Omental fat pad (tissue), 4 donors: ENCODE measurements around the gene CDH23. TPM values are rescaled to one million over a fixed set of nuclear protein-coding genes. Genes with fewer than 3 reads are reported as not detected.

Source experiments
- ATAC-seq: fragments of 150-250 bp; one replicate; pipeline ENCODE4 v1.9.1; 2016; ENCODE audit warnings: mild to moderate bottlenecking, moderate library complexity; ENCODE audit not compliant: low FRiP score
- DNase-seq: peaks from one replicate; pipeline ENCODE4 v3.0.0-alpha.2; 2019; ENCODE audit warnings: low spot score
- total RNA-seq, 4 donors: library from RNA; depleted of rRNA; stranded (reverse); fragments of >200 nt; gene quantifications; one replicate each; pipeline ENCODE4 v1.1.0, GENCODE V29; 2016
- TF ChIP-seq, protein P1 (sequence below), 3 donors: fragments of 450-650 bp; IDR thresholded peaks; one replicate each; pipeline ENCODE4 v1.5.1; 2016 to 2017; ENCODE audit warnings: antibody characterized with exemption in 3 of 3, mild to moderate bottlenecking in 3 of 3, moderate library complexity in 2 of 3

The CDH23 gene
- total RNA-seq, 4 donors from 2014 or later = 25.3 to 41.9 (median 34.4) TPM

DNA sequence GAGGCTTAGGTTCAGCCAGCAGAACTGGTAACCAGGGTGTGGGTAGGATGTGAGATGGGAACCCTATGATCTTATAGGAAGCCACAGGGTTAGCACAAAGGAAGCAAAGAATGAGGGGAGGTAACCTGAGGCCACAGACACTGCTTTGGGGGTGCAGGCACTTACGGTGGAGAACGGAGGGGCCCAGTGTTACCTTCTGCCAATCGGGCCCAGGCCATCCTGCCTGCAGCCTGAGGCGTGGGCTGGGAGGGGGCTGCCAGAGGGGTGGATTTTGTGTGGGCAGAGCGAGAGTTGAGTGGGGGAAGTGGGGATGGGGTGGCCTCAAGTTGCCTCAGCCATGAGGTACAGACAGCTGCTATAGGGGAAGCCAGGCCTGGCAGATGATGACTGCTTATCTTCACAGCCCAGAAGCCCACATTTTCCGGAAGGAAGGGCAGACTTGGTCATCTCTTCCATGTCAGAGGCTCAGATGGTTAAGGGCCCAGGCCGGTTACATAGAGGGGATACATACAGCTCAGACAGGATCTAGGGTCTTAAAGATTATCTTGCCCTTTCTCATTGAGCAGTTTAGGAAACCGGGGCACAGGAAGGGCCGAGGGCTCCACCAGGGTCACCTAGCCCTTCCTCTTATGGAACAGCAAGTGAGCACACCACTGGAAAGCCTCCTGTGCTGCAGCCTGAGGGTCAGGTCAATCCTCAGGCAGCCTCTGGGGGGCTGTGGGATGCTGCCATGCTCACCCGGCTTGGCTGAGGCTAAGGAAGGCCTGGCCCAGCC lies 401.0 kb downstream of the CDH23 start:
- TF ChIP-seq, protein P1, sequence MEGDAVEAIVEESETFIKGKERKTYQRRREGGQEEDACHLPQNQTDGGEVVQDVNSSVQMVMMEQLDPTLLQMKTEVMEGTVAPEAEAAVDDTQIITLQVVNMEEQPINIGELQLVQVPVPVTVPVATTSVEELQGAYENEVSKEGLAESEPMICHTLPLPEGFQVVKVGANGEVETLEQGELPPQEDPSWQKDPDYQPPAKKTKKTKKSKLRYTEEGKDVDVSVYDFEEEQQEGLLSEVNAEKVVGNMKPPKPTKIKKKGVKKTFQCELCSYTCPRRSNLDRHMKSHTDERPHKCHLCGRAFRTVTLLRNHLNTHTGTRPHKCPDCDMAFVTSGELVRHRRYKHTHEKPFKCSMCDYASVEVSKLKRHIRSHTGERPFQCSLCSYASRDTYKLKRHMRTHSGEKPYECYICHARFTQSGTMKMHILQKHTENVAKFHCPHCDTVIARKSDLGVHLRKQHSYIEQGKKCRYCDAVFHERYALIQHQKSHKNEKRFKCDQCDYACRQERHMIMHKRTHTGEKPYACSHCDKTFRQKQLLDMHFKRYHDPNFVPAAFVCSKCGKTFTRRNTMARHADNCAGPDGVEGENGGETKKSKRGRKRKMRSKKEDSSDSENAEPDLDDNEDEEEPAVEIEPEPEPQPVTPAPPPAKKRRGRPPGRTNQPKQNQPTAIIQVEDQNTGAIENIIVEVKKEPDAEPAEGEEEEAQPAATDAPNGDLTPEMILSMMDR (IDR thresholded peaks at IDR 0.05) = no peak
- DNase-seq (no peak), ATAC-seq (no peak)

DNA sequence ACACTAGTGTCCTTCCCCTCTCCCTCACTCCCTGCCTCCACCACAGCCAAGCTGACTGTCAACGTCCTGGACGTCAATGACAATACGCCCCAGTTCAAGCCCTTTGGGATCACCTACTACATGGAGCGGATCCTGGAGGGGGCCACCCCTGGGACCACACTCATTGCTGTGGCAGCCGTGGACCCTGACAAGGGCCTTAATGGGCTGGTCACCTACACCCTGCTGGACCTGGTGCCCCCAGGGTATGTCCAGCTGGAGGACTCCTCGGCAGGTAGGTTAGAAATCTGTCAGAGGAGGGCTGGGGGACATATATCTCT lies 401.5 kb downstream of the CDH23 start:
- TF ChIP-seq, protein P1 (IDR thresholded peaks at IDR 0.05) = no peak
- ATAC-seq (no peak), DNase-seq (no peak)

DNA sequence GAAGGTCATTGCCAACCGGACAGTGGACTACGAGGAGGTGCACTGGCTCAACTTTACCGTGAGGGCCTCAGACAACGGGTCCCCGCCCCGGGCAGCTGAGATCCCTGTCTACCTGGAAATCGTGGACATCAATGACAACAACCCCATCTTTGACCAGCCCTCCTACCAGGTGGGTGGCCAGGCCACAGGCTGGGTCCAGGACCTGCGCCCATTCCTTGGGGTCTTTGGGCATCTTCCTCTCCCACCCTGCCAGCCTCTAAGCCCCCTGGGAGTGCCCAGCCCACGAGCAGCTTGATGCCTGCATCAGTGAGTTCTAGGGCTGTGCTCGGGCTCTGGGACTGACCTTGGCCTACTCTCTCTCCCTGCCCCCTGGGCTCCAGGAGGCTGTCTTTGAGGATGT lies 402.4 kb downstream of the CDH23 start:
- ATAC-seq (no peak), DNase-seq (no peak)
- TF ChIP-seq, protein P1 (IDR thresholded peaks at IDR 0.05) = no peak

DNA sequence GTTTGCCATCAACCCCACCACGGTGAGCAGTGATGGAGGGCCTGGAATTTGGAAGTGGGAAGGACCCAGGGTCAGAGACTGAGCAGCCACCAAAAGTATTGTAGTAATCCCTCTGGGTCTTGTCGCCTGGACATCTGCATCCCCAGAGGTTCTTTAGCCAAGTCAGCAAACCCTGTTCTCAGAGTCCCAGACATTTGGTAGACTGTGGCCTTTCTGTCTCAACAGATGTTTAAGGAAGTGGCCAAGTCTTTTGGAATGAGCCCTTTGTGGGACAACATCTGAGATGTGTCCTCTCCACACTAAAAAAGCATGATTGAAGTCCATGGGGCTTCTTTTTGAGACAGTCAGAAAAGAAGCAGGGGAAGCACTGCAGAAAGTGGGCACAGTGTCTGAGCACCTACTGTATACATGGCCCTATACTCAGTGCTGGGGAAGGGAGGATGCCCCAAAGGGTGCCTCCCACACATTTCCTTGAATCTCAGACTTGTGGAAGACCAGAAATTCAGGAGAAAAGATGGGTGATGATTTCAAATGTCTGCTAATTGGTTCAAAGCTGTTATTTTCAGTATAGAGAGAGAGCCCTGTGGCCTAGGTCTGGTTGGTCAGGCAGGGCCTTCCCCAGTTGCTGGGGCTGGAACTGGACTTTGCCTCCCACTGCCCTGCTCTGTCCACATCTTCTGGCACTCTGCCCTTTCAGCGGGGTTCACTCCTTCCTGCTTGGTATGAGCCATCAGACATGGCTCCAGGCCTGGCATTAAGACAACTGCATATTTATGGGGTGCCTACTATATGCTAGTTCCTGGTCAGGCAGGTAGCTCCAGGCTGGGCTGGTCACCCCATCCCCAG lies 403.1 kb downstream of the CDH23 start:
- DNase-seq = no peak
- TF ChIP-seq, protein P1 (IDR thresholded peaks at IDR 0.05) = no peak
- ATAC-seq = no peak

DNA sequence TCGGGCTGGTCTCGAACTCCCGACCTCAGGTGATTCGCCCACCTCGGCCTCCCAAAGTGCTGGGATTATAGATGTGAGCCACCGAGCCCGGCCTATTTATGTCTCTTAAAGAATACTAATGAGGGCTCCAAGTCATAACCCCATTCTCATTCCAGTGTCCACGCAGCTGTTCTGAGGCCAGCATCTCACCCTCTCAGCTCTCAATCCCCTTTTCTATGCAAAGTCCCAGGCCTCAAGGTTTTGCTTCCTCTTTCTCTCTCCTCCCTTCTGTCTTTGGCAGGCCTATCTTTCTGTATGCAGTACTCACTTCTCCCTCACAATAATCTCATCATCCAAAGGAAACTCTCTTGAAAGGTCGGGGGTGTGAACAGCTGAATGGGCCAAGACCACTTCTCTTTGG lies 404.6 kb downstream of the CDH23 start:
- TF ChIP-seq, protein P1 (IDR thresholded peaks at IDR 0.05) = no peak
- DNase-seq (no peak), ATAC-seq (no peak)

DNA sequence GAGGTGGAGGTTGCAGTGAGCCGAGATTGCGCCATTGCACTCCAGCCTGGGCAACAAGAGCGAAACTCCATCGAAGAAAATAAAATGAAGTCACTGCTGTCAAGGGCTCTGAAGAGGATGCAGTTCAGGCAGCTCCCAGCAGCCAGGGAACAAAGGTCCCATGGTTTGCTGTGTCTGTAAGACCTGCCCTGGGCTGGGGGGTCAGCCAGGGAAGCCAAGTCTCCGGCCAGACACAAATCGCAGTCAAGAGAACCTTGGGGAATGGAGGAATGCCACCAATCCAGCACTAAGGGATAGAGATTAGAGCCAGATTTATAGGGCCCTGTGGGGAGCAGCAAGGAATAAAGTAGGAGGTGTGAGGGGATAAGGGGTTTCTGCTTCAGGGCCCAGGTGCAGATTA lies 405.5 kb downstream of the CDH23 start:
- DNase-seq (no peak), ATAC-seq (no peak)
- TF ChIP-seq, protein P1 (IDR thresholded peaks at IDR 0.05) = no peak
